ENCODE data around the gene BTG2.

DNA sequence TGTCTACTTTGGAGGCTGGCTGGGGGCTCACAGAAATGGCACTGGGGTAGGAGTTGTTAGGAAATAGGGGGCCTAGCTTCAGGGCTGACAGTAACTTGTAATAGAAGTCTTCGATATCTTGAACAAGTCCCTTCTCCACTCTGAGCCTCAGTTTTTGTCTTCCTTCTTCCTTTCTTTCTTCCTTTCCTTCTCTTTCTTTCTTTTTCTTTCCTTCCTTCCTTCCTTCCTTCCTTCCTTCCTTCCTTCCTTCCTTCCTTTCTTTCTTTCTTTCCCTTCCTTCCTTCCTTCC, 12.9 kb downstream of the BTG2 start:
- TF ChIP-seq, protein P1, sequence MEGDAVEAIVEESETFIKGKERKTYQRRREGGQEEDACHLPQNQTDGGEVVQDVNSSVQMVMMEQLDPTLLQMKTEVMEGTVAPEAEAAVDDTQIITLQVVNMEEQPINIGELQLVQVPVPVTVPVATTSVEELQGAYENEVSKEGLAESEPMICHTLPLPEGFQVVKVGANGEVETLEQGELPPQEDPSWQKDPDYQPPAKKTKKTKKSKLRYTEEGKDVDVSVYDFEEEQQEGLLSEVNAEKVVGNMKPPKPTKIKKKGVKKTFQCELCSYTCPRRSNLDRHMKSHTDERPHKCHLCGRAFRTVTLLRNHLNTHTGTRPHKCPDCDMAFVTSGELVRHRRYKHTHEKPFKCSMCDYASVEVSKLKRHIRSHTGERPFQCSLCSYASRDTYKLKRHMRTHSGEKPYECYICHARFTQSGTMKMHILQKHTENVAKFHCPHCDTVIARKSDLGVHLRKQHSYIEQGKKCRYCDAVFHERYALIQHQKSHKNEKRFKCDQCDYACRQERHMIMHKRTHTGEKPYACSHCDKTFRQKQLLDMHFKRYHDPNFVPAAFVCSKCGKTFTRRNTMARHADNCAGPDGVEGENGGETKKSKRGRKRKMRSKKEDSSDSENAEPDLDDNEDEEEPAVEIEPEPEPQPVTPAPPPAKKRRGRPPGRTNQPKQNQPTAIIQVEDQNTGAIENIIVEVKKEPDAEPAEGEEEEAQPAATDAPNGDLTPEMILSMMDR (conservative IDR thresholded peaks at IDR 0.05 in 1 of 2, IDR thresholded peaks at IDR 0.05 in 1 of 2; ENCODE audit: low read depth in 1 of 2, low read length in 2 of 2): no peak
- TF ChIP-seq EZH2 (IDR thresholded peaks at IDR 0.05; ENCODE audit: low read length, missing control alignments): no peak
